HepG2 (cell line): Measurements from ENCODE around the gene ADCY5. TPM values are rescaled to one million over a fixed set of nuclear protein-coding genes. Genes with fewer than 3 reads are reported as not detected.

Source experiments
- ATAC-seq: fragments of 200-7000 bp; cut with Tn5 transposase; 3 replicates; pipeline ENCODE4 v1.9.1; 2020; ENCODE audit warnings: mild to moderate bottlenecking, moderate library complexity
- BruUV-seq: library from RNA; stranded (reverse); fragments of 400-500 nt; replicated peaks from 2 replicates; lab custom pipeline; 2021; lab: Mats Ljungman, UMichigan
- CTCF ChIA-PET: fragments of 300-600 bp; formaldehyde crosslinking; extraction: SDS; loops from one replicate; lab custom pipeline; 2021; ENCODE audit warnings: low total read pairs, inconsistent platforms, low intra/inter-chr PET ratio; lab: Yijun Ruan, JAX
- POLR2A ChIA-PET: fragments of 350-600 bp; sonication (Branson Sonifier 250); formaldehyde crosslinking; loops from one replicate; lab custom pipeline; 2020; ENCODE audit warnings: antibody characterized with exemption, inconsistent platforms; lab: Yijun Ruan, JAX
- DNase-seq: peaks from one replicate; pipeline ENCODE4 v3.0.0-alpha.2; 2015; ENCODE audit warnings: low spot score
- FAIRE-seq: peaks from 3 replicates; lab custom pipeline; 2011; peaks lifted over from hg19 to GRCh38; lab: Jason Lieb, UNC
- H2AFZ ChIP-seq: one replicate; pipeline ENCODE4 v1.6.1; 2011; ENCODE audit warnings: low read length, inconsistent platforms
- H3K27ac ChIP-seq: fragments of 300-600 bp; 3 replicates; pipeline ENCODE4 v1.8.0; 2011; ENCODE audit warnings: mixed run types, mild to moderate bottlenecking, mixed read lengths, low read length, inconsistent platforms; ENCODE audit not compliant: insufficient read depth; ENCODE audit errors: extremely low read length
- H3K27me3 ChIP-seq, 2 experiments: fragments of 200-600 bp in 1 of 2; 2 replicates in 1 of 2; 3 replicates in 1 of 2; pipeline versions ENCODE4 v1.6.0 to v1.8.0; 2011; ENCODE audit warnings: low read length in 2 of 2, mild to moderate bottlenecking in 2 of 2, moderate library complexity in 2 of 2, inconsistent platforms in 1 of 2; ENCODE audit not compliant: insufficient read depth in 2 of 2, control insufficient read depth in 1 of 2
- H3K36me3 ChIP-seq, 2 experiments: fragments of 200-600 bp in 1 of 2; replicated peaks in 1 of 2; 2 replicates in 1 of 2; 3 replicates in 1 of 2; pipeline versions ENCODE4 v1.5.1 to v1.8.0; 2011; ENCODE audit warnings: low read length in 2 of 2, inconsistent platforms in 1 of 2; ENCODE audit not compliant: insufficient read depth in 2 of 2, control insufficient read depth in 1 of 2
- H3K4me1 ChIP-seq: 2 replicates; pipeline ENCODE4 v1.5.1; 2012; ENCODE audit warnings: low read length, inconsistent platforms; ENCODE audit not compliant: insufficient read depth
- H3K4me2 ChIP-seq: 2 replicates; pipeline ENCODE4 v1.6.0; 2011; ENCODE audit warnings: low read depth, low read length, inconsistent platforms
- H3K4me3 ChIP-seq, 3 experiments: fragments of 200-600 bp in 1 of 3; sonication (generic), shearing (Covaris generic) in 1 of 3; replicated peaks in 1 of 3; 2 replicates each; pipeline ENCODE4 v1.5.1; 2011 to 2016; ENCODE audit warnings: low read length in 3 of 3, inconsistent platforms in 2 of 3, low read depth in 2 of 3, mild to moderate bottlenecking in 2 of 3, control low read depth in 1 of 3, mixed read lengths in 1 of 3; ENCODE audit not compliant: insufficient read depth in 1 of 3
- H3K79me2 ChIP-seq: one replicate; pipeline ENCODE4 v1.6.1; 2011; ENCODE audit warnings: low read length, inconsistent platforms; ENCODE audit not compliant: insufficient read depth
- H3K9ac ChIP-seq: 2 replicates; pipeline ENCODE4 v1.6.0; 2011; ENCODE audit warnings: mild to moderate bottlenecking, low read depth, low read length, inconsistent platforms; ENCODE audit not compliant: insufficient read depth
- H3K9me3 ChIP-seq: 2 replicates; pipeline ENCODE4 v1.5.1; 2012; ENCODE audit warnings: mild to moderate bottlenecking, low read length
- H4K20me1 ChIP-seq: 2 replicates; pipeline ENCODE4 v1.6.0; 2011; ENCODE audit warnings: inconsistent platforms, mild to moderate bottlenecking, low read length, moderate library complexity; ENCODE audit not compliant: insufficient read depth
- ATAD3A ChIP-seq: sonication (generic); formaldehyde crosslinking; IDR thresholded peaks from 2 replicates; pipeline ENCODE4 v1.4.0; 2020; ENCODE audit warnings: missing genetic modification reagents
- CEBPB ChIP-seq: IDR thresholded peaks from 2 replicates; pipeline ENCODE4 v1.6.1; 2011; ENCODE audit warnings: low read depth, low read length, improper control_type of control experiment, borderline replicate concordance
- CREB3 ChIP-seq: sonication (generic); formaldehyde crosslinking; IDR thresholded peaks from 2 replicates; pipeline ENCODE4 v1.5.0; 2020; ENCODE audit warnings: missing genetic modification reagents
- HNRNPL ChIP-seq: fragments of 200-400 bp; formaldehyde crosslinking; IDR thresholded peaks from 2 replicates; pipeline ENCODE4 v1.6.1; 2017; ENCODE audit warnings: mild to moderate bottlenecking, low read depth, low read length
- HNRNPUL1 ChIP-seq: fragments of 200-400 bp; formaldehyde crosslinking; IDR thresholded peaks from 2 replicates; pipeline ENCODE4 v1.6.1; 2017; ENCODE audit warnings: low read depth, mild to moderate bottlenecking, low read length, moderate library complexity
- KDM5B ChIP-seq: sonication (generic); formaldehyde crosslinking; IDR thresholded peaks from 2 replicates; pipeline ENCODE4 v1.4.0; 2020; ENCODE audit warnings: missing genetic modification reagents, mild to moderate bottlenecking, borderline replicate concordance
- NCOA1 ChIP-seq: sonication (generic); formaldehyde crosslinking; IDR thresholded peaks from 2 replicates; pipeline ENCODE4 v1.9.0; 2021; ENCODE audit warnings: missing genetic modification reagents
- NR1H2 ChIP-seq: sonication (generic); formaldehyde crosslinking; IDR thresholded peaks from 2 replicates; pipeline ENCODE4 v1.8.1; 2022; ENCODE audit warnings: low read depth, missing genetic modification reagents, borderline replicate concordance
- POLR2AphosphoS5 ChIP-seq: IDR thresholded peaks from 2 replicates; pipeline ENCODE4 v1.6.1; 2012; ENCODE audit warnings: low read depth, low read length
- TRIM24 ChIP-seq: sonication (generic); formaldehyde crosslinking; IDR thresholded peaks from 2 replicates; pipeline ENCODE4 v1.8.0; 2022; ENCODE audit warnings: mild to moderate bottlenecking, missing genetic modification reagents
- XRCC5 ChIP-seq: fragments of 200-400 bp; formaldehyde crosslinking; optimal IDR thresholded peaks from 2 replicates; pipeline ENCODE3; 2017; ENCODE audit warnings: mild to moderate bottlenecking, low read length
- ZNF44 ChIP-seq: sonication (generic); formaldehyde crosslinking; IDR thresholded peaks from 2 replicates; pipeline ENCODE4 v1.5.1; 2020; ENCODE audit warnings: mild to moderate bottlenecking, missing genetic modification reagents
- ZNF605 ChIP-seq: sonication (generic); formaldehyde crosslinking; IDR thresholded peaks from 2 replicates; pipeline ENCODE4 v1.8.0; 2022; ENCODE audit warnings: mild to moderate bottlenecking, missing genetic modification reagents
- ZNF672 ChIP-seq: sonication (generic); formaldehyde crosslinking; IDR thresholded peaks from 2 replicates; pipeline ENCODE4 v1.8.1; 2022; ENCODE audit warnings: missing genetic modification reagents
- ZNF770 ChIP-seq: sonication (generic); formaldehyde crosslinking; IDR thresholded peaks from 2 replicates; pipeline ENCODE4 v1.5.0; 2020; ENCODE audit warnings: mild to moderate bottlenecking, missing genetic modification reagents
- ZSCAN22 ChIP-seq: sonication (generic); formaldehyde crosslinking; IDR thresholded peaks from 2 replicates; pipeline ENCODE4 v1.4.0; 2020; ENCODE audit warnings: mild to moderate bottlenecking, missing genetic modification reagents
- WGBS: methylation state at CpG from one replicate; pipeline ENCODE4 v1.1.6; 2017; ENCODE audit warnings: low lambda C conversion rate; 5-methylcytosine and 5-hydroxymethylcytosine counted together
- in situ Hi-C: cut with HindIII; loops from 2 replicates; pipeline ENCODE4 v1.10.0; 2017; ENCODE audit warnings: low pct_unique_long_range_greater_than_20kb; ENCODE audit not compliant: extremely low pct_ligation_motif_present
- intact Hi-C: fragments of 100-400 bp; cut with micrococcal nuclease; formaldehyde crosslinking; loops from one replicate; pipeline ENCODE4 v1.10.0; 2022; ENCODE audit not compliant: unreplicated experiment
- polyA plus RNA-seq, 8 experiments: library from polyadenylated mRNA; depleted of rRNA in 3 of 8; stranded (reverse) in 7 of 8; unstranded in 1 of 8; fragments of >200 nt; fragmentation: Illumina TruSeq in 4 of 8; extraction: Trizol in 4 of 8; gene quantifications; 2 replicates each; pipeline versions ENCODE4 v1.2.1 to v1.2.3, GENCODE V29; 2011 to 2016; ENCODE audit warnings: low read depth in 4 of 8, missing spikeins in 1 of 8, mixed read lengths in 1 of 8; ENCODE audit not compliant: insufficient read depth in 1 of 8
- total RNA-seq, 5 experiments: library from RNA; depleted of rRNA; stranded (reverse); fragments of >200 nt; fragmentation: Illumina TruSeq; extraction: Trizol; gene quantifications; 2 replicates each; pipeline ENCODE4 v1.2.3, GENCODE V29; 2016; ENCODE audit warnings: low read depth in 1 of 5

The ADCY5 gene
- total and polyA plus RNA-seq, 2 of the 13 experiments (the other 11 are each of a cell fraction or from before 2014, with no cell fraction given) = not detected

GRCh38 chr3:123476967-123477750 lies 28.3 kb upstream of the ADCY5 start:
- in situ Hi-C loops (no loop called here), intact Hi-C loops (no loop called here)
- Histone ChIP-seq H3K79me2 (no peaks in the 10 kb centered on the region), H2AFZ (no peak overlapping the region), H3K27me3 (peaks cover 2 to 35% of the 10 kb centered on the region in 2 experiments; a peak in 3 of 5 replicates), H3K27ac (no peak overlapping the region), H3K4me1 (no peaks in the 10 kb centered on the region), H3K9ac (no peak overlapping the region), H3K4me2 (no peak overlapping the region), H3K9me3 (no peaks in the 10 kb centered on the region), H4K20me1 (no peaks in the 10 kb centered on the region), H3K36me3 (no peaks in the 10 kb centered on the region), H3K4me3 (no peak overlapping the region)
- DNase-seq (no peak), ATAC-seq (no peak), FAIRE-seq (no peak)
- CTCF ChIA-PET = no interaction called here
- no TSS peak for BruUV-seq
- POLR2A ChIA-PET = no interaction called here
- WGBS = 48% methylated on average over 15 of the region's 15 CpGs
- TF ChIP-seq CEBPB = peak; percentile 11; the same call in 1 of the 2 replicates
- no peak for TF ChIP-seq NR1H2 (CRISPR knock-in tag)
- no peak for TF ChIP-seq ZNF44 (CRISPR knock-in tag)
- TF ChIP-seq, all 625 proteins: peak for 1

- no peak overlapping the region for H3K27ac ChIP-seq
- ATAC-seq = no peak
- H3K4me2 ChIP-seq = no peak overlapping the region
- H3K9me3 ChIP-seq = no peaks in the 10 kb centered on the region
- CTCF ChIA-PET = no interaction called here
- H3K27me3 ChIP-seq = peaks cover 2 to 26% of the 10 kb centered on the region in 2 experiments; a peak in 2 of 5 replicates
- DNase-seq = no peak
- intact Hi-C loops = no loop called here
- H3K79me2 ChIP-seq = no peaks in the 10 kb centered on the region
- TF ChIP-seq CREB3 (CRISPR knock-in tag) = no peak
- TF ChIP-seq TRIM24 = no peak
- TF ChIP-seq ZNF605 (CRISPR knock-in tag) = no peak
- TF ChIP-seq POLR2AphosphoS5 = no peak
- TF ChIP-seq HNRNPL = no peak
- no peak for TF ChIP-seq ZSCAN22
- no peak for TF ChIP-seq XRCC5
- TF ChIP-seq NCOA1 (CRISPR knock-in tag) = no peak
- TF ChIP-seq HNRNPUL1 = no peak
- no peak for TF ChIP-seq ZNF770
- no peak for TF ChIP-seq KDM5B (CRISPR knock-in tag)
- no peak for TF ChIP-seq ZNF672
- TF ChIP-seq ATAD3A (CRISPR knock-in tag) = no peak
- no peak for FAIRE-seq
- 47% methylated on average over 7 of the region's 7 CpGs for WGBS
- H3K4me1 ChIP-seq = no peaks in the 10 kb centered on the region
- H4K20me1 ChIP-seq = no peaks in the 10 kb centered on the region
- H2AFZ ChIP-seq = no peak overlapping the region
- H3K4me3 ChIP-seq = no peak overlapping the region
- H3K9ac ChIP-seq = no peak overlapping the region
- BruUV-seq = no TSS peak
- no peaks in the 10 kb centered on the region for H3K36me3 ChIP-seq
- POLR2A ChIA-PET = no interaction called here
- in situ Hi-C loops = no loop called here
Observed at GRCh38 chr3:123475786-123476185, 26.9 kb upstream of the ADCY5 start.
